ENCODE data around the gene ATP2B2.

The ATP2B2 gene

DNA sequence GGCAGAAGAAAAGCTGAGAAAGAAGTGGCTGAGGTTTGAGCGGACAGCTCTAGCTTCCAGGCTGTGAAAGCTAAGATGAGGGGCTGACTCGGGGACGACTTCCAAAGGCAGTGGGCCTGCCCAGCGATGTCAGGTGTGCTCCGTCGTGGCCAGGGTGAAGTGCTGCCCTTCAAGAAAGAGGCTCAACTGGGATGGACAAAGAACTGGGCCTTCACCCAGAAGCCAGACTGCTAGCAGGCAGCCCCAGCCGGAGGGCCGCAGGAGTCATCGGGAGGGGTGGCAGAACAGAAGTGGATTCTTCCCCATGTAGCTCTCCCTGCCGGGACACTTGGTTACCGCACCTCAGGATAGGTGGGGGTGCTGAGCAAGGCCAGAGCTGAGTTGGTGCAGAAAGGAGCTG, 171.3 kb downstream of the ATP2B2 start:
- DNase-seq (ENCODE audit: low read depth in 2 of 2, low spot score in 1 of 2) = no peak

DNA sequence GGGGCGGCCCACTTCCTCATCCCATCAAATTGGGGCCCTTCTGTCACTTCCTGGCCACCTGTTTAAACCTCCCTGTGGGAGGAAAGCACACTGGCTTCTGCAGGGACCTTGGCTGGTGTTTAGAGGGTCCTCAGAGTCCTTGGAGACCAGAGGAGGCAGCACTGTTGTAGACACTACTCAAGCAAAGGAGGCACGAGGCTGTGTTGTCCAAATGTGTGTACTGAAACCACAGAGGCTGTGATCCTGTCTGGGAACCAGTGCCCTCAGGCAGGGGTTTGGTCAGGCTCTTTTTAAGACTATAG, 172.1 kb downstream of the ATP2B2 start:
- DNase-seq (ENCODE audit: low read depth in 2 of 2, low spot score in 1 of 2) = no peak

DNA sequence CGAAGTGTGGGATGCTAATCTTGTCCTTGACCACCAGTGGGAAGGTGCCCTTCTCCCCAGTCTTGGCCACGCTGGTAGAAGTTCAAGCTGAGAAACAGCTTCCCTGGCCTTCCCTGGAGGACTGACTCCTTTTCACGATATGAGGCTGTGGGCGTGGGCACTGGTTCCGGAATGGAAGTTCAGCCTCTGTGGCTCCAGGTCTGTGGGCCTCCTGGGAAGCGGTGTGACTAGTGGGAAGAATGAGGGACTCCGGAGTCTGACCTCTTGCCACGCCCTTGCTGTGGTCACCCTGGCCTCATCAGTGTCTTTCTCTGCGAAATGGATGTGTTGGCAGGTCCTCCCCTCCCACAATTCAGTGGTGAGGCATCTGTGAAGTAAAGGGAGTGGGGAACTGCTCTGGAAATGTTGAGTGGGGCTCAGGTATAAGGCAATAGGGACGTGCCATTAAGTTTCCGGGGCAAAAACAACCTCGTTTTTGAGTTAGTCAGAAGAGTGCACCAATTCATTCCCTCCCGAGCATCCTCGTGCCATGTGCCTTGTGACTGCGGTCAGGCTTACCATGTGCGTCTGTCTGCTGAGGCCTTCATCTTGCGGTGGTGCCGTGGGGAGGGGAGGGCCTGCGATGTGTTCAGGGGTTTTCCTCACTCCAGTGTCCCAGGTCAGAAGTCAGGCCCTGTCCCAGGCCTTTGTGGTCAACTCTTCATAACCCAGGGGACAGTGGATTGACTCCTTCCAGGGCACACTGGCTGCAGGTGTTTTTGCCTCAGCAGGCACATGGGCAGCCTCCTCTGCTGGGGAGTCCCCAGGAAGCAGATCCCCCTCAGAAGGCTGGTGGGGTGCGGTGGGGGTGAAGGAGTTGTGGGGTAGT, 172.7 kb downstream of the ATP2B2 start:
- no peak for DNase-seq (ENCODE audit: low read depth in 2 of 2, low spot score in 1 of 2)

DNA sequence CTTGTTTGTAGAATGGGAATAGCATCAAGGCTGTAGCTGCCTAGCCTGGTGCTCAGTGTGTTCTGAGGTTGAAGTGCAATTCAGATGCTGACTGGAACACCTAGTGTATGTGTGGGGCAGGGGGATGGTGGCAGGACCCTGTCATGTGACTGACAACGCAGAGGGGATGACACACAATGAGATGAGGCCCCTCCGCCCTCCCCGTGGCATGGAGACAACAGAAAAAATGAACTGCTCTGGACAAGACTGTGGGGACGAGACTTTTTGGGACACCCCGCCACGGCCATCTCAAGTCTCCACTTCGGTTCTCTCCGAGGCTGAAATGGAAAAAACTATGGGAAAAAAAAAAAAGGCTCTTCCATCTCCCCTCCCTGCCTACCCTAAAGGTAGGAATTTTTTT, 174.1 kb downstream of the ATP2B2 start:
- DNase-seq (ENCODE audit: low read depth in 2 of 2, low spot score in 1 of 2) = no peak

DNA sequence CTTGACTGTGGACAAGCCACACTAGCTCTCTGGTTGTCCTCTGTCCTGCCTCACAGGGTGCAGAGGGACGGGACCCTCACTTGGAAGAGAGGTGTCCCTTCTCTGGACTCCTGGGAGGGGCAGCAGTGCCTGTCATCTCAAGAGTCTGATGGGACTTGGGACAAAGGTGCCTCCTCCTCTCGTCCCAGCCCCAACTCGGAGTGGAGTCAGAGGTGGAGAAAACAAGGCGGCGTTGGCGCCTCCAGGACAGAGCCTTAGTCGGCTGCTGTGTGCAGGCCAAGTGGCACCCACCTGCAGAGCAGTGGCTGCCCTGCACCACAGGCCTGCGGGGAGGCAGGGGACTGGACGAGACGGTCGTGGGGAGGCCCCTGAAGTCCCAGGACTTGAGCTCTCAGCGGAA, 175.1 kb downstream of the ATP2B2 start:
- no peak for DNase-seq (ENCODE audit: low read depth in 2 of 2, low spot score in 1 of 2)

- no peak for DNase-seq (ENCODE audit: low read depth in 2 of 2, low spot score in 1 of 2)
These were observed 175.8 kb downstream of the ATP2B2 start for GRCh38 chr3:10329495-10330015.

DNA sequence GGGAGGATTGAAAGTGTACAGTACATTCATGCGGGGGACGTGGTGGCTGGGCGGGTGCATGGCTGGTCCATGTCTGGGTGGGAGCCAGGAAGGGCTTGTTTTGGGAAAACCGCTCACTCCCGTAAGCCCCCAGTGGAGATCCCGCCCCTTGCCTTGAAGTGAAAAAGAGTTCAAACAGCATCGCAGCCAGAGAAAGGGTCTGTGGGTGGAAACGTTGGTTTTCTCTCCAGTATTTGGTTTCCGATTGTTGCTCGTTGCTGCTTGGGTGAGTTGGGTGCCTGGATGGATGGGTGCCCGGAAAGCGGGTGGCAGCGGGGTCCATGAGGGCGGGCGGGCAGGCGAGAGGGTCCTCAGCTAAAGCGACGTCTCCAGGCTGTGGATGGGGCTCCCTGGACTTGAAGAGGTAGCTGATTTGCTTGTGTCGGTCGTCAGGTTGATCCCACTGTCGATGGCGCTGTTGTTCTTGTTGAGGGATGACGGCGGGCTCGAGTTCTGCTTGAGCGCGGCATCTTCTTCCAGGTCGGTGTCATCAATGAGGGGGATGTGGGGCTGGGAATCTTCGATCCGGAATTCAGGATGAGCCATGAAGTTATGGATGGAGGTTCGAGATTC, 176.8 kb downstream of the ATP2B2 start:
- no peak for DNase-seq (ENCODE audit: low read depth in 2 of 2, low spot score in 1 of 2)

DNA sequence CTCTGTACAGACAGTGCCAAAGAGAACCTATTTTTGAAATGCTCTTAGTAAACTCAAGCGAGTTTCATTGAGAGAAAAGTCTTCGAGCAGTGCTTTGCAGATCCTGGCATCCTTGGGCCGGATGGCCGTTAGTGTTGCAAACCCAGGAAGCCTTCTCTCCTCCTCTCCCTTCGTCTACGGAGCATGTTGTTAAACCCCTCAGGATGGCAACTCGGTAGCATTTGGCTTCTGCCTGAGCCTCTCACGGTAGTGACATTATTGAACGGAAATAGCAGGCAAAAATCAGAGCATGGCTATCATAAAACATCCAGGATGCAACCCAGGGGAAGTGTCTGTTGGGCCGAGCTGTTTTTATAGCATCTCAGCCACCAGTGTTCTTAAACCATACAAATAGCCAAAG, 177.8 kb downstream of the ATP2B2 start:
- DNase-seq (ENCODE audit: low read depth in 2 of 2, low spot score in 1 of 2) = no peak

DNA sequence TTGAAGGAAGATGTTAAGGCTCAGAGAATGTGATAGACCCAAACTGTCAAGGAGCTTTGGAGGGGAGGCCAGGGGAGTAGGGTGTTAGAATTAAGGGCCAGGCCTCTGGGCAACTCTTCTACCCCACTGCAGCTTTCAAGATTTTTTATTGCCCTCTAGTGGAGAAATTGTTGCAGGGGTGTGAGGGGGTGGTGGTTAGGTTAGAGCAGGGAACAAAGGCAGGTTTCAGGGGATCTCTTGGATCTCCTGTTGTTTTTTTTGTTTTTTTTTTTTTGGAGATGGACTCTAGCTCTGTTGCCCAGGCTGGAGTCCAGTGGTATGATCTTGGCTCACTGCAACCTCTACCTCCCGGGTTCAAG, 183.1 kb downstream of the ATP2B2 start:
- DNase-seq (ENCODE audit: low read depth in 2 of 2, low spot score in 1 of 2) = no peak

DNA sequence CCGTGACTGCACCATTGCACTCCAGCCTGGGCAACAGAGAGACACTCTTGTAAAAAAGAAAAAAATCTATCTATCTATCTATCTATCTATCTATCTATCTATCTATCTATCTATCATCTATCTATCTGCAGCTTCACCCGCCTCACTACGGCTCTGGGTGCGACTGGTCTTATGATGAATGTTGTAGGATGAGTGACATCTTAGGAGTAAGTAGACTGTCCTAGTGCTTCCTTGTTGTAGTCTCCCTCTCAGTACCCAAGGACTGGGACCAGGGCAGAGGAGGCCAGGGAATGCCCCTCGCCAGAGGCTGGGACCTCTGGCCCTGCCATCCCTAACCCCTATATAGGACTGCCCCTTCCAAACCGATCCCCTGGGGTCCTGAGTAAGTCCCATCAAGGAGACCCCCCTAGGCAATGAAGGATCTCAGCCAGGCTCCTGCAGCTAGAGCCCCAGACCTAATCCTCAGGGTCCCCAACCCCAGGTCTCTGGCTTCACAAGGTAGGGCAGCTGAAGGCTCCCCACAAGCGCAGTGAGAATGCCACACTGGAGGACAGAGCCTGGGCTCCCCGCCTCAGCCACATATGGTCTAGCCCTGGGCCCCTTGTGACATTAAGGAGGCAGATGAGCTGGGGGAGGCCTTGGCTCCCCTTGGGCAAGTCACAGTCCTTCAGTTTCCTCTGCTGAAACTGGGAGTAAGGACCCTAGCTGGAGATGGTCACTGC, 183.6 kb downstream of the ATP2B2 start:
- DNase-seq (ENCODE audit: low read depth in 2 of 2, low spot score in 1 of 2) = no peak

GRCh38 chr3:10320320-10320677, 185.1 kb downstream of the ATP2B2 start:
- no peak for DNase-seq (ENCODE audit: low read depth in 2 of 2, low spot score in 1 of 2)

GRCh38 chr3:10319804-10320203, 185.6 kb downstream of the ATP2B2 start:
- DNase-seq (ENCODE audit: low read depth in 2 of 2, low spot score in 1 of 2) = no peak

DNA sequence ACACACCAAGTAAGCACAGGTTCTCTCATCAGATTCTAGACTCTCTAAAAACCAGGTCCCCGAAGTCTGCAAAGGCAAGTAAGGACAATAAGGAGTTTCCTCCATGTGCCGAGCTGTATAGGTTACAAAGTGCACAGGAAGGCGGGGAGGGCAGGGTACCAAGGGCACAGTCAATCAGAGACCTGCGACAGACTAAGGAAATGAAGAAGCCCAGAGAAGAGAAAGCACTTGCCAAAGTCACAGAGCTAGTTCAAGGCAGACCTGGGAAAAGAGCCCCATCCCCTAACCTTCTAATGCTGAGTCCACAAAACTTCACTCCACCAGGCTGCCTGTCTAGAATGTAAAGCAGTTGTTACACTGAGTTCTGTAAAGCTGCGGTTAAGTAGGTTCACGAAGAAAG, 186.1 kb downstream of the ATP2B2 start:
- no peak for DNase-seq (ENCODE audit: low read depth in 2 of 2, low spot score in 1 of 2)

DNA sequence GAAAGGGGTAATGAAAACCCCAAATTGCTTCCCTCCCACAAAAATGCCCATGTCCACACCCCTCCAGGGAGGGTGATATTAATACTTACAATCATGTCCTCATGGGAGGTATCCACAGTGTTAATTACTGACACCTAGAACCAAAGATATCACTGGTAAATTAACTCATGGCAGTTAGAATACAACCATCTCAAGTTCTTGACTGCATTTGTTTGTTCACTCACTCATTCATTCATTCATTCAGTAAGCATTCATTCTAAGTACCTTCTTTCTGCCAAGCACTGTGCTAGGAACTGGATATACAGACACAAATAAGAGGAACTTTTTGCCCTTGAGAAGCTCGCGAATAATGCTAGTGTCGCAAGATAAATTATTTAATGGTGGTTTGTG, 187.4 kb downstream of the ATP2B2 start:
- DNase-seq (ENCODE audit: low read depth in 2 of 2, low spot score in 1 of 2) = no peak

DNA sequence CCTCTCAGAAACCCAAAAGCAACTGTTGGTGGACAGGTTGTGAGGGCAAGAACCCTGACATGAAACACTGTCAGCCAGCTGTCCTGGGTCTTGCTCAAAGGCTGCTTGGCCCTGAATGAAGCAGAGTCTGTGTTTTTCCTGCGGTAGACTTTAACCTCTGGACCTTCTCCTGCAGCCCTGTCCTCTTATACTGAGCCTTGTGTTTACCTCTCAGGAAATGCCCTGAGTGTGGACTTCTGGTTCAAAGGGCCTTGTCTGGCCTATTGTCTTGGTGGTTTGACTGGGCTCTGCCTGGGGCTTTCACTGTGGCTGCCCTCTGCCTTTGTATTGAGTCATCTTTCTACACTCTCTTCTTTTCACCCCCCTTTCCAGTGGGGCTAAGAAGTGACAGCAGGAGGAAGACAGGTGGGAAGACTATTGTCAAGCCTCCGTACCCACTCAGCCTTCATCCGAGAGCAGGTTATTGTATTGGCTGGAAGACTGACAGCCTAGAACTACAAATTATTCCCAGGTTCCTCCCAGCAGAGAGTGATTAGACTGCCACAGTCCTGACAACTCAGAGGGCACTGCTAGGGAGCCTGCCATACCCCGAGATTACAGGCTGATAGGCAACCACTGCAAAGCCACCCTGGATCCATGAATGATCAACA, 187.9 kb downstream of the ATP2B2 start:
- DNase-seq (ENCODE audit: low read depth in 2 of 2, low spot score in 1 of 2) = no peak

- no peak for DNase-seq (ENCODE audit: low read depth in 2 of 2, low spot score in 1 of 2)
These were observed 189.5 kb downstream of the ATP2B2 start for GRCh38 chr3:10315771-10316344.

- DNase-seq (ENCODE audit: low read depth in 2 of 2, low spot score in 1 of 2) = no peak
These were observed 190.3 kb downstream of the ATP2B2 start for GRCh38 chr3:10315101-10315500.

- no peak for DNase-seq (ENCODE audit: low read depth in 2 of 2, low spot score in 1 of 2)
These were observed 192.5 kb downstream of the ATP2B2 start for GRCh38 chr3:10312861-10313260.

DNA sequence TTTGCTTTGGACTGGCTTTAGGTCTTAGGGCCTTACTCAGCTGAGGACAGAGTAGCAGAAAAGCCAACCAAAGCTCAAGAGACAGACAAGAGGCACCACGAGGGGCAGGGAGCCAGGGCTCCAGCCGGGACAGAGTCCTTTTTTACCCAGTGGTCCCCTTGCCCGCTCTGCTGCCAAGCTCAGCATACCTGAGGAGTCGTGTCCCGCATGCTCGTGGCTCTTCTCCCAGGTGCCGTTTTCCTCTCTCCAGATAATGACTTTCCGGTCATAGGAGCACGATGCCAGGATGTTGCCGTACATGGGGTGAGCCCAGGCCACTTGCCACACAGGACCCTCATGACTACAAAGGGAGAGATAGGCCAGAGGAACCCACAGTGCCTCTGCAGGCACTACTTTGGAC, 193.0 kb downstream of the ATP2B2 start:
- DNase-seq (ENCODE audit: low read depth in 2 of 2, low spot score in 1 of 2) = no peak

DNA sequence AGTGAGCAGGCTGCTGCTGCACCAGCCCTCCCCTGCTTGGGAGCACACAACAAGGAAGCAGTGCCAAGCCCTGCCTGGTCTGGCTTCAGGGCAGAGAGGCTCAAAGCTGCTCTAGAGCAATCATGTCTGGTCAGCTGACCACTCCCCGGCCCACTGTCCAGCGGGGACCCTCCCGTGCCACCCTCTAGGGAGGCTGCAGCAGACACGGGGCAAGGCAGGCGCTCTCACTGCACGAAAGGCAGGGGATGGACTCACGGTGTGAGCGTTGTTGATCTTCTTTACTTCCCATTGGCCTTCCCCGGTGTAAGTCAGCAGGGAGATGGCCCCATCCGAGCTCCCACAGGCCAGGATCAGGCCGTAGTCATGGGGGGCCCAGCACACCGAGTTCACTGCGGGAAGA, 193.7 kb downstream of the ATP2B2 start:
- DNase-seq (ENCODE audit: low read depth in 2 of 2, low spot score in 1 of 2) = no peak

GRCh38 chr3:10310578-10310977, 194.8 kb downstream of the ATP2B2 start:
- no peak for DNase-seq (ENCODE audit: low read depth in 2 of 2, low spot score in 1 of 2)
